ENCODE data around the gene JAGN1. TPM values are rescaled to one million over a fixed set of nuclear protein-coding genes. Genes with fewer than 3 reads are reported as not detected.
"Not testable (repeated sequence)": the region's sequence is repeated elsewhere in the genome, so short reads cannot be mapped to it uniquely, and the experiment has no call there.

JAGN1 gene
- total RNA-seq, 2 experiments from 2014 or later, result 21.0 to 29.5 TPM

- POLR2A ChIA-PET, result no interaction called here
- H3K4me1 ChIP-seq (ENCODE audit: insufficient read depth, low read length, poor library complexity, severe bottlenecking), result peaks cover 7% of the 10 kb centered on the region
- no peak overlapping the region for H3K4me2 ChIP-seq (ENCODE audit: low read length)
Measured at GRCh38 chr3:9899289-9899791, 8.9 kb downstream of the JAGN1 start.

DNA sequence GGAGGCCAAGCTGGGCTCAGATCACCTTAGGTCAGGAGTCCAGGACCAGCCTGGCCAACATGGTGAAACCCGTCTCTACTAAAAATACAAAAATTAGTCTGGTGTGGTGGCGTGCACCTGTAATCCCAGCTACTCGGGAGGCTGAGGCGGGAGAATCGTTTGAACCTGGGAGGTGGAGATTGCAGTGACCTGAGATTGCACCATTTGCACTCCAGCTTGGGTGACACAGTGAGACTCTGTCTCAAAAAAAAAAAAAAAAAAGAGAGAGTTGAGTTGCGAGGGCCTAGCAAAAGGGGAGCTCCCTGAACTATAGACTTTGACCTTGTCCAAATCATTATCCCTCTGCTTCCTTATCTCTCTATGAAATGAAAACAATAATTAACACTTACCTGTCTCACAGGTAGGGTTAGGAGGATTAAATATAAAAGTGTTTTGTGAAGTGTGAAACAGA lies 10.6 kb downstream of the JAGN1 start:
- DNase-seq (ENCODE audit: low spot score); H2AFZ ChIP-seq (ENCODE audit: low read length); H3K9me3 ChIP-seq (ENCODE audit: low read length); H3K27ac ChIP-seq (ENCODE audit: low read depth, low read length, poor library complexity, severe bottlenecking); H4K20me1 ChIP-seq (ENCODE audit: insufficient read depth, low read length); H3K36me3 ChIP-seq (ENCODE audit: insufficient read depth, low read length); BruUV-seq (replicated peaks); H3K79me2 ChIP-seq (ENCODE audit: insufficient read depth, low read depth, low read length); H3K4me1 ChIP-seq (ENCODE audit: insufficient read depth, low read length, poor library complexity, severe bottlenecking); intact Hi-C loops (cut with micrococcal nuclease; ENCODE audit: unreplicated experiment); H3K4me2 ChIP-seq (ENCODE audit: low read length); H3K9me2 ChIP-seq (ENCODE audit: insufficient read depth, low read length); CTCF ChIA-PET (ENCODE audit: unreplicated experiment); H3K4me3 ChIP-seq (ENCODE audit: low read depth, low read length, poor library complexity, severe bottlenecking): not testable (repeated sequence)
- POLR2A ChIA-PET, result interaction anchor here (0.6 to 1.1 kb wide), 6 partner anchors 14 to 607 kb away, joined by 3 to 4 read pairs (median 3); partner anchors contain the start of gene ARPC4

More at GRCh38 chr3:9899289-9899791, 8.9 kb downstream of the JAGN1 start:
- Histone ChIP-seq H3K9me3 (ENCODE audit: low read length) (no peaks in the 10 kb centered on the region), H3K79me2 (ENCODE audit: insufficient read depth, low read depth, low read length) (0 out of 2 replicates have a peak, but pooled peaks cover 5% of the 10 kb centered on the region), H4K20me1 (ENCODE audit: insufficient read depth, low read length) (no peaks in the 10 kb centered on the region), H3K36me3 (ENCODE audit: insufficient read depth, low read length) (peaks cover 20% of the 10 kb centered on the region), H3K9me2 (ENCODE audit: insufficient read depth, low read length) (no peaks in the 10 kb centered on the region), H3K4me3 (ENCODE audit: low read depth, low read length, poor library complexity, severe bottlenecking) (no peak overlapping the region), H2AFZ (ENCODE audit: low read length) (no peak overlapping the region), H3K27ac (ENCODE audit: low read depth, low read length, poor library complexity, severe bottlenecking) (no peak overlapping the region)
- no TSS peak for BruUV-seq (replicated peaks)
- CTCF ChIA-PET (ENCODE audit: unreplicated experiment), result no interaction called here
- DNase-seq (ENCODE audit: low spot score), result no peak
- intact Hi-C loops (cut with micrococcal nuclease; ENCODE audit: unreplicated experiment), result no loop called here
- TF ChIP-seq CTCF (conservative IDR thresholded peaks at IDR 0.05; ENCODE audit: low read length) (no peak), EZH2phosphoT487 (IDR thresholded peaks at IDR 0.05; ENCODE audit: borderline replicate concordance, low read depth, low read length) (no peak)

GRCh38 chr3:9901967-9902366 lies 11.6 kb downstream of the JAGN1 start:
- no TSS peak for BruUV-seq (replicated peaks)
- Histone ChIP-seq H3K4me1 (ENCODE audit: insufficient read depth, low read length, poor library complexity, severe bottlenecking) (peaks cover 7% of the 10 kb centered on the region), H2AFZ (ENCODE audit: low read length) (no peak overlapping the region), H3K4me2 (ENCODE audit: low read length) (0 out of 2 replicates have a peak overlapping the region, but pooled peaks have one; percentile 10), H3K36me3 (ENCODE audit: insufficient read depth, low read length) (peaks cover 2% of the 10 kb centered on the region; the same call in 1 of the 2 replicates), H3K9me3 (ENCODE audit: low read length) (no peaks in the 10 kb centered on the region), H3K9me2 (ENCODE audit: insufficient read depth, low read length) (no peaks in the 10 kb centered on the region), H4K20me1 (ENCODE audit: insufficient read depth, low read length) (no peaks in the 10 kb centered on the region), H3K79me2 (ENCODE audit: insufficient read depth, low read depth, low read length) (no peaks in the 10 kb centered on the region), H3K4me3 (ENCODE audit: low read depth, low read length, poor library complexity, severe bottlenecking) (no peak overlapping the region), H3K27ac (ENCODE audit: low read depth, low read length, poor library complexity, severe bottlenecking) (no peak overlapping the region)
- TF ChIP-seq CTCF (conservative IDR thresholded peaks at IDR 0.05; ENCODE audit: low read length) (no peak), EZH2phosphoT487 (IDR thresholded peaks at IDR 0.05; ENCODE audit: borderline replicate concordance, low read depth, low read length) (no peak)
- CTCF ChIA-PET (ENCODE audit: unreplicated experiment), result no interaction called here
- no peak for DNase-seq (ENCODE audit: low spot score)
- POLR2A ChIA-PET, result interaction anchor here (0.6 to 0.7 kb wide), 2 partner anchors 12 to 504 kb away, joined by 3 read pairs; no protein-coding TSS in a partner anchor
- intact Hi-C loops (cut with micrococcal nuclease; ENCODE audit: unreplicated experiment), result no loop called here

Data from OCI-LY7 (cell line).